ENCODE measurements around the gene NTM.

DNA sequence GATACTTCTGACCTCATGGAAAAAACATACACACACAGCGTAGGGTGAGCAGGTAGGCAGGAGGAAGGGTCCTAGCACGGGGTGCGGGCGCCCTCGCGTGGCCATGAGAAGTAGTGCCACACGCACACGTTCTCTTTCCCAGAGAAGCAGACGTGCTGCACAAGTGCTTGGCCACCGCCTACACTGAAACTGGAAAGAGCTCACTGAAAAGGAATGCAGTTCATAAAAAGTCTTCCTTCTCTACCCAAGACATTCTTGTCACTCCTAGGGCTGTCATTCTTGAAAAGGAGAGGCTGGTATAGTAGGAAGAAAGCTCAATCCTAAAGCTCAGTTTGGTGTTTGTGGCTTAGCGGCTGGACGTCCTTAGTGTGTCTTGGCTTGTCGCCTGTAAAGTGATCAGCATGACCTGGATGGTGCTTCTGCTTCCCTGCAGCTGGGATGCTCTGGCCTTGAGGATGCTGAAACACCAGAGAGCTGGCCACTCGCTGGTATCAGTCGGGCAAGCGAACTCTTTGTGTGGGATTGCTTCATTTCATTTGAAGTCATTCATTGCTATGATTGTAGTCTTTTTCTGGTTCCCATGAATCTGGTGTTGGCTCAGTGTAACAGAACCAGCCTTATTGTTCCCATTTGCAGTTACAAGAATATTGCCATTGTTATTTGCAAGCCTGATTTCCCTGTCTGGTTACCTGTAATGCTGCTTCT lies 303.8 kb downstream of the NTM start:
- TF ChIP-seq, protein P1, sequence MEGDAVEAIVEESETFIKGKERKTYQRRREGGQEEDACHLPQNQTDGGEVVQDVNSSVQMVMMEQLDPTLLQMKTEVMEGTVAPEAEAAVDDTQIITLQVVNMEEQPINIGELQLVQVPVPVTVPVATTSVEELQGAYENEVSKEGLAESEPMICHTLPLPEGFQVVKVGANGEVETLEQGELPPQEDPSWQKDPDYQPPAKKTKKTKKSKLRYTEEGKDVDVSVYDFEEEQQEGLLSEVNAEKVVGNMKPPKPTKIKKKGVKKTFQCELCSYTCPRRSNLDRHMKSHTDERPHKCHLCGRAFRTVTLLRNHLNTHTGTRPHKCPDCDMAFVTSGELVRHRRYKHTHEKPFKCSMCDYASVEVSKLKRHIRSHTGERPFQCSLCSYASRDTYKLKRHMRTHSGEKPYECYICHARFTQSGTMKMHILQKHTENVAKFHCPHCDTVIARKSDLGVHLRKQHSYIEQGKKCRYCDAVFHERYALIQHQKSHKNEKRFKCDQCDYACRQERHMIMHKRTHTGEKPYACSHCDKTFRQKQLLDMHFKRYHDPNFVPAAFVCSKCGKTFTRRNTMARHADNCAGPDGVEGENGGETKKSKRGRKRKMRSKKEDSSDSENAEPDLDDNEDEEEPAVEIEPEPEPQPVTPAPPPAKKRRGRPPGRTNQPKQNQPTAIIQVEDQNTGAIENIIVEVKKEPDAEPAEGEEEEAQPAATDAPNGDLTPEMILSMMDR (IDR thresholded peaks at IDR 0.05; ENCODE audit: extremely low read depth in 1 of 2, insufficient read depth in 1 of 2, low read depth in 1 of 2, low read length in 2 of 2): peak; percentile 94 to 96
- no peak for TF ChIP-seq EZH2 (IDR thresholded peaks at IDR 0.05; ENCODE audit: borderline replicate concordance, low read depth, low read length, severe bottlenecking)
- no peak for TF ChIP-seq POLR2AphosphoS5 (IDR thresholded peaks at IDR 0.05; ENCODE audit: insufficient read depth, low read depth, low read length)
- TF ChIP-seq MYC (IDR thresholded peaks at IDR 0.05; ENCODE audit: low read depth, low read length): no peak
- TF ChIP-seq JUN (IDR thresholded peaks at IDR 0.05; ENCODE audit: borderline replicate concordance, insufficient read depth, insufficient read length, low read depth): no peak
- TF ChIP-seq POLR2A (IDR thresholded peaks at IDR 0.05; ENCODE audit: low read depth, low read length): no peak

Data from endothelial cell of umbilical vein (primary cell).